Stimulated activated CD8-positive, alpha-beta memory T cell treated with anti-CD3 and anti-CD28 coated beads, Interleukin-12 subunit alpha, Interleukin-12 subunit beta, amount 100 ng/mL, for 24 hours (primary cell): ENCODE results near the gene NKD1.

Source experiments
- DNase-seq: peaks from one replicate; pipeline ENCODE4 v3.0.0-alpha.2; 2020; ENCODE audit errors: extremely low read depth

NKD1 gene

GRCh38 chr16:50558913-50559312, 10.7 kb downstream of the NKD1 start:
- no peak for DNase-seq

GRCh38 chr16:50559342-50559741, 11.1 kb downstream of the NKD1 start:
- no peak for DNase-seq

GRCh38 chr16:50559804-50560514, 11.8 kb downstream of the NKD1 start:
- no peak for DNase-seq

GRCh38 chr16:50560903-50561863, 13.0 kb downstream of the NKD1 start:
- DNase-seq: no peak

- no peak for DNase-seq
Observed at GRCh38 chr16:50562657-50563056, 14.5 kb downstream of the NKD1 start.

GRCh38 chr16:50563989-50564388, 15.8 kb downstream of the NKD1 start:
- DNase-seq: no peak

- no peak for DNase-seq
Observed at GRCh38 chr16:50565428-50565827, 17.2 kb downstream of the NKD1 start.

- DNase-seq: no peak
Observed at GRCh38 chr16:50566014-50566962, 18.1 kb downstream of the NKD1 start.

GRCh38 chr16:50567651-50568050, 19.5 kb downstream of the NKD1 start:
- no peak for DNase-seq

- no peak for DNase-seq
Observed at GRCh38 chr16:50568187-50568815, 20.1 kb downstream of the NKD1 start.

- no peak for DNase-seq
Observed at GRCh38 chr16:50570354-50570753, 22.2 kb downstream of the NKD1 start.

- no peak for DNase-seq
Observed at GRCh38 chr16:50570808-50571598, 22.8 kb downstream of the NKD1 start.

- no peak for DNase-seq
Observed at GRCh38 chr16:50571786-50572185, 23.6 kb downstream of the NKD1 start.

GRCh38 chr16:50572700-50573099, 24.5 kb downstream of the NKD1 start:
- DNase-seq: no peak

GRCh38 chr16:50573279-50573678, 25.1 kb downstream of the NKD1 start:
- DNase-seq: no peak

GRCh38 chr16:50573947-50574744, 25.9 kb downstream of the NKD1 start:
- DNase-seq: no peak

- no peak for DNase-seq
Observed at GRCh38 chr16:50574745-50575136, 26.5 kb downstream of the NKD1 start.

- no peak for DNase-seq
Observed at GRCh38 chr16:50575743-50576142, 27.5 kb downstream of the NKD1 start.

- DNase-seq: no peak
Observed at GRCh38 chr16:50576403-50577113, 28.4 kb downstream of the NKD1 start.
